ENCODE results near the gene ABCA7. TPM values are rescaled to one million over a fixed set of nuclear protein-coding genes. Genes with fewer than 3 reads are reported as not detected.

The ABCA7 gene
- total RNA-seq, 1 experiment from 2014 or later, result 91.4 TPM

- CTCF ChIA-PET, result no interaction called here
Observed at GRCh38 chr19:1085053-1085658, 45.2 kb downstream of the ABCA7 start.

GRCh38 chr19:1085676-1086442, 46.0 kb downstream of the ABCA7 start:
- Histone ChIP-seq H2AFZ (ENCODE audit: low read depth, low read length, poor library complexity, severe bottlenecking) (no peak overlapping the region), H3K36me3 (ENCODE audit: control insufficient read depth in 1 of 2, insufficient read depth in 2 of 2, low read length in 2 of 2) (peaks cover 9 to 25% of the 10 kb centered on the region in 2 experiments; a peak in 3 of 4 replicates), H3K9me3 (ENCODE audit: control insufficient read depth in 1 of 2, insufficient read depth in 1 of 2, low read depth in 1 of 2, low read length in 2 of 2) (no peaks in the 10 kb centered on the region), H3K27ac (ENCODE audit: low read depth, low read length) (peak overlapping the region; percentile 26; the same call in 1 of the 2 replicates), H3K4me2 (ENCODE audit: low read length) (no peak overlapping the region), H3K4me3 (replicated peaks in 1 of 2; ENCODE audit: low read depth in 1 of 2, low read length in 2 of 2) (no peak overlapping the region), H3K9ac (ENCODE audit: low read length) (no peak overlapping the region), H4K20me1 (ENCODE audit: insufficient read depth) (no peaks in the 10 kb centered on the region), H3K4me1 (ENCODE audit: control insufficient read depth in 1 of 2, insufficient read depth in 2 of 2, low read length in 2 of 2) (peaks cover 4 to 18% of the 10 kb centered on the region in 2 experiments), H3K27me3 (ENCODE audit: insufficient read depth, low read length) (no peaks in the 10 kb centered on the region), H3K79me2 (ENCODE audit: insufficient read depth, low read length) (peaks cover 3% of the 10 kb centered on the region; the same call in 1 of the 2 replicates), H3K9me2 (ENCODE audit: insufficient read depth) (no peaks in the 10 kb centered on the region)
- CTCF ChIA-PET, result no interaction called here
- TF ChIP-seq JUND (IDR thresholded peaks at IDR 0.05) (no peak), TCF7L2 (IDR thresholded peaks at IDR 0.05; ENCODE audit: borderline replicate concordance, extremely low read depth, insufficient read depth, insufficient read length) (no peak), REST (IDR thresholded peaks at IDR 0.05; ENCODE audit: low read depth) (no peak), CEBPB (IDR thresholded peaks at IDR 0.05; ENCODE audit: low read depth) (no peak), EZH2phosphoT487 (IDR thresholded peaks at IDR 0.05; ENCODE audit: borderline replicate concordance) (no peak), ZFX (IDR thresholded peaks at IDR 0.05) (no peak), MAX (IDR thresholded peaks at IDR 0.05) (no peak)
- DNase-seq (ENCODE audit: low read depth, low spot score), result no peak
- intact Hi-C loops (cut with micrococcal nuclease), result no loop called here
- BruUV-seq (replicated peaks), result no TSS peak
- no peak for ATAC-seq
- RAD21 ChIA-PET (ENCODE audit: low non-redundant PET in 1 of 2, low total read pairs in 2 of 2, uncharacterized antibody in 2 of 2, unreplicated experiment in 2 of 2), result no interaction called here
- POLR2A ChIA-PET, result no interaction called here

More at GRCh38 chr19:1085053-1085658, 45.2 kb downstream of the ABCA7 start:
- no peaks in the 10 kb centered on the region for H3K9me2 ChIP-seq (ENCODE audit: insufficient read depth)
- H3K4me1 ChIP-seq (ENCODE audit: control insufficient read depth in 1 of 2, insufficient read depth in 2 of 2, low read length in 2 of 2), result peaks cover 4 to 18% of the 10 kb centered on the region in 2 experiments
- no peaks in the 10 kb centered on the region for H4K20me1 ChIP-seq (ENCODE audit: insufficient read depth)
- H3K9me3 ChIP-seq (ENCODE audit: control insufficient read depth in 1 of 2, insufficient read depth in 1 of 2, low read depth in 1 of 2, low read length in 2 of 2), result no peaks in the 10 kb centered on the region
- H3K27ac ChIP-seq (ENCODE audit: low read depth, low read length), result peak overlapping the region; percentile 26; the same call in 1 of the 2 replicates
- H3K4me2 ChIP-seq (ENCODE audit: low read length), result no peak overlapping the region
- H3K27me3 ChIP-seq (ENCODE audit: insufficient read depth, low read length), result no peaks in the 10 kb centered on the region
- ChIA-PET POLR2A (interaction anchor here (0.8 kb wide), 1 partner anchor 17 kb away, joined by 4 read pairs; no protein-coding TSS in a partner anchor), RAD21 (ENCODE audit: low non-redundant PET in 1 of 2, low total read pairs in 2 of 2, uncharacterized antibody in 2 of 2, unreplicated experiment in 2 of 2) (no interaction called here)
- H3K36me3 ChIP-seq (ENCODE audit: control insufficient read depth in 1 of 2, insufficient read depth in 2 of 2, low read length in 2 of 2), result peaks cover 7 to 29% of the 10 kb centered on the region in 2 experiments; a peak in 3 of 4 replicates
- no peak overlapping the region for H3K4me3 ChIP-seq (replicated peaks in 1 of 2; ENCODE audit: low read depth in 1 of 2, low read length in 2 of 2)
- ATAC-seq (no peak), DNase-seq (ENCODE audit: low read depth, low spot score) (no peak)
- no TSS peak for BruUV-seq (replicated peaks)
- no peak overlapping the region for H2AFZ ChIP-seq (ENCODE audit: low read depth, low read length, poor library complexity, severe bottlenecking)
- H3K79me2 ChIP-seq (ENCODE audit: insufficient read depth, low read length), result no peaks in the 10 kb centered on the region
- TF ChIP-seq ZNF274 (IDR thresholded peaks at IDR 0.05; ENCODE audit: low read depth, low read length) (no peak), POLR2AphosphoS5 (IDR thresholded peaks at IDR 0.05; ENCODE audit: low read depth, low read length) (peak; percentile 23; the same call in 1 of the 2 replicates)
- H3K9ac ChIP-seq (ENCODE audit: low read length), result no peak overlapping the region
- intact Hi-C loops (cut with micrococcal nuclease), result no loop called here

Measured in HCT116 (cell line).